ENCODE measurements around the gene FGFBP2. TPM values are rescaled to one million over a fixed set of nuclear protein-coding genes. Genes with fewer than 3 reads are reported as not detected.

The FGFBP2 gene
- total and polyA plus RNA-seq, 2 donors (not counting 1 experiment from before 2014, with no cell fraction given), result 0.59 to 0.82 TPM

GRCh38 chr4:15955670-15956069, 7.3 kb downstream of the FGFBP2 start:
- Mint-ChIP-seq H3K27me3 (peaks cover 6% of the 10 kb centered on the region), H3K27ac (no peak overlapping the region), H3K4me1 (peaks cover 9% of the 10 kb centered on the region), H3K4me3 (no peak overlapping the region), H3K9me3 (ENCODE audit: insufficient read depth) (peaks cover 2% of the 10 kb centered on the region)
- peaks cover 0 to 11% (median 2%) of the 10 kb centered on the region in 3 donors for H3K9me3 ChIP-seq (ENCODE audit: control extremely low read depth in 1 of 3, control insufficient read depth in 2 of 3, insufficient read depth in 1 of 3, low read length in 2 of 3)
- H4K20me1 ChIP-seq (ENCODE audit: control insufficient read depth, insufficient read depth, low read length, poor library complexity, severe bottlenecking), result no peaks in the 10 kb centered on the region
- H3K9ac ChIP-seq (ENCODE audit: low read length), result no peak overlapping the region
- H3K4me1 ChIP-seq (ENCODE audit: control insufficient read depth in 2 of 2, insufficient read depth in 2 of 2, low read length in 2 of 2), result peaks cover 0 to 3% of the 10 kb centered on the region in 2 donors
- H3K27ac ChIP-seq (ENCODE audit: low read length in 2 of 2), result no peak overlapping the region
- DNase-seq (no peak), ATAC-seq (ENCODE audit: low read depth) (no peak)
- H3K4me2 ChIP-seq (replicated peaks; ENCODE audit: low read depth, low read length, poor library complexity, severe bottlenecking), result no peak overlapping the region
- no peaks in the 10 kb centered on the region for H3K27me3 ChIP-seq (replicated peaks in 1 of 4; ENCODE audit: control extremely low read depth in 1 of 4, control insufficient read depth in 3 of 4, insufficient read depth in 4 of 4, low read length in 3 of 4)
- ChIA-PET POLR2A (no interaction called here), CTCF (interaction anchor here (0.6 to 3.0 kb wide), 19 partner anchors 9 to 498 kb away, joined by 3 to 77 read pairs (median 4); no protein-coding TSS in a partner anchor)
- H3K36me3 ChIP-seq (replicated peaks in 1 of 2; ENCODE audit: control extremely low read depth in 1 of 2, control insufficient read depth in 1 of 2, extremely low read depth in 1 of 2, insufficient read depth in 2 of 2, low read length in 1 of 2), result no peaks in the 10 kb centered on the region
- H3K4me3 ChIP-seq (ENCODE audit: control extremely low read depth in 1 of 5, extremely low read depth in 1 of 5, insufficient read depth in 1 of 5, low read depth in 2 of 5, low read length in 4 of 5), result no peak overlapping the region
- 91% methylated on average over 2 of the region's 3 CpGs for WGBS (ENCODE audit: insufficient coverage)
- intact Hi-C loops (cut with micrococcal nuclease), result loop anchor here (1.0 to 5.0 kb wide), 3 partner anchors 150 to 723 kb away; no protein-coding TSS in a partner anchor
- no peaks in the 10 kb centered on the region for H3K79me2 ChIP-seq (ENCODE audit: control insufficient read depth, insufficient read depth, low read length)
- TF ChIP-seq CTCF (IDR thresholded peaks at IDR 0.05) (no peak), EZH2 (IDR thresholded peaks at IDR 0.05; ENCODE audit: borderline replicate concordance, insufficient read depth, low read depth, low read length, poor library complexity, severe bottlenecking) (no peak)
- H2AFZ ChIP-seq (ENCODE audit: insufficient read depth, low read depth, low read length, poor library complexity, severe bottlenecking), result no peak overlapping the region

GRCh38 chr4:15953625-15954024, 9.3 kb downstream of the FGFBP2 start:
- Histone ChIP-seq H4K20me1 (ENCODE audit: control insufficient read depth, insufficient read depth, low read length, poor library complexity, severe bottlenecking) (no peaks in the 10 kb centered on the region), H3K27me3 (replicated peaks in 1 of 4; ENCODE audit: control extremely low read depth in 1 of 4, control insufficient read depth in 3 of 4, insufficient read depth in 4 of 4, low read length in 3 of 4) (no peaks in the 10 kb centered on the region), H3K9ac (ENCODE audit: low read length) (no peak overlapping the region), H3K4me3 (ENCODE audit: control extremely low read depth in 1 of 5, extremely low read depth in 1 of 5, insufficient read depth in 1 of 5, low read depth in 2 of 5, low read length in 4 of 5) (no peak overlapping the region), H3K27ac (ENCODE audit: low read length in 2 of 2) (no peak overlapping the region), H3K79me2 (ENCODE audit: control insufficient read depth, insufficient read depth, low read length) (no peaks in the 10 kb centered on the region), H3K4me2 (replicated peaks; ENCODE audit: low read depth, low read length, poor library complexity, severe bottlenecking) (no peak overlapping the region), H3K9me3 (ENCODE audit: control extremely low read depth in 1 of 3, control insufficient read depth in 2 of 3, insufficient read depth in 1 of 3, low read length in 2 of 3) (peaks cover 0 to 11% (median 2%) of the 10 kb centered on the region in 3 donors), H3K4me1 (ENCODE audit: control insufficient read depth in 2 of 2, insufficient read depth in 2 of 2, low read length in 2 of 2) (peaks cover 0 to 3% of the 10 kb centered on the region in 2 donors), H3K36me3 (replicated peaks in 1 of 2; ENCODE audit: control extremely low read depth in 1 of 2, control insufficient read depth in 1 of 2, extremely low read depth in 1 of 2, insufficient read depth in 2 of 2, low read length in 1 of 2) (no peaks in the 10 kb centered on the region), H2AFZ (ENCODE audit: insufficient read depth, low read depth, low read length, poor library complexity, severe bottlenecking) (no peak overlapping the region)
- peaks cover 2% of the 10 kb centered on the region for H3K27me3 Mint-ChIP-seq
- ATAC-seq (ENCODE audit: low read depth) (no peak), DNase-seq (no peak)
- TF ChIP-seq CTCF (IDR thresholded peaks at IDR 0.05) (no peak), EZH2 (IDR thresholded peaks at IDR 0.05; ENCODE audit: borderline replicate concordance, insufficient read depth, low read depth, low read length, poor library complexity, severe bottlenecking) (no peak)
- no peak overlapping the region for H3K4me3 Mint-ChIP-seq
- ChIA-PET CTCF (interaction anchor here (0.6 to 2.7 kb wide), 3 partner anchors 71 to 225 kb away, joined by 5 to 18 read pairs (median 7); no protein-coding TSS in a partner anchor), POLR2A (no interaction called here)
- no peak overlapping the region for H3K27ac Mint-ChIP-seq
- intact Hi-C loops (cut with micrococcal nuclease), result no loop called here
- peaks cover 2% of the 10 kb centered on the region for H3K9me3 Mint-ChIP-seq (ENCODE audit: insufficient read depth)
- WGBS (ENCODE audit: insufficient coverage), result 95% methylated on average over 2 of the region's 5 CpGs
- H3K4me1 Mint-ChIP-seq, result peaks cover 9% of the 10 kb centered on the region
